C4-2B (cell line): ENCODE data around the gene HS3ST2.

Experiments
- CTCF ChIP-seq: fragments of 450-650 bp; conservative IDR thresholded peaks from 2 replicates; pipeline ENCODE4 v1.5.1; 2017; ENCODE audit warnings: mild to moderate bottlenecking
- ZFX ChIP-seq: fragments of 450-650 bp; IDR thresholded peaks from 2 replicates; pipeline ENCODE4 v1.6.1; 2017

GRCh38 chr16:22888791-22889190, 74.8 kb downstream of the HS3ST2 start:
- no peak for TF ChIP-seq ZFX
- no peak for TF ChIP-seq CTCF
